ENCODE results near the gene ADAT3.

The ADAT3 gene

GRCh38 chr19:1905110-1905862 is at the start of gene ADAT3, which contains the start of gene SCAMP4:
Gene ADAT3, plus strand, starts transcription at chr19:1905399. Its CDS starts 6,649 bp downstream, at chr19:1912048.
Gene SCAMP4, plus strand, starts transcription at chr19:1905399. Its CDS starts 9,621 bp downstream, at chr19:1915020.
- peak; percentile 97 for DNase-seq (ENCODE audit: low read depth in 2 of 2)

- DNase-seq (ENCODE audit: low read depth in 2 of 2) = no peak
These were observed 49.4 kb upstream of the ADAT3 start for GRCh38 chr19:1855828-1856255.

- no peak for DNase-seq (ENCODE audit: low read depth in 2 of 2)
These were observed 48.9 kb upstream of the ADAT3 start for GRCh38 chr19:1856345-1856697.

GRCh38 chr19:1856698-1857603 is 48.2 kb upstream of the ADAT3 start:
- DNase-seq (ENCODE audit: low read depth in 2 of 2) = no peak

GRCh38 chr19:1857648-1858326 is 47.4 kb upstream of the ADAT3 start:
- no peak for DNase-seq (ENCODE audit: low read depth in 2 of 2)

- DNase-seq (ENCODE audit: low read depth in 2 of 2) = no peak
These were observed 46.7 kb upstream of the ADAT3 start for GRCh38 chr19:1858412-1859081.

- DNase-seq (ENCODE audit: low read depth in 2 of 2) = no peak
These were observed 45.8 kb upstream of the ADAT3 start for GRCh38 chr19:1859331-1859781.

GRCh38 chr19:1860042-1860775 is 45.0 kb upstream of the ADAT3 start:
- no peak for DNase-seq (ENCODE audit: low read depth in 2 of 2)

GRCh38 chr19:1860821-1861598 is 44.2 kb upstream of the ADAT3 start:
- no peak for DNase-seq (ENCODE audit: low read depth in 2 of 2)

- DNase-seq (ENCODE audit: low read depth in 2 of 2) = no peak
These were observed 43.6 kb upstream of the ADAT3 start for GRCh38 chr19:1861599-1862031.

- no peak for DNase-seq (ENCODE audit: low read depth in 2 of 2)
These were observed 43.2 kb upstream of the ADAT3 start for GRCh38 chr19:1862068-1862423.

GRCh38 chr19:1862424-1863327 is 42.5 kb upstream of the ADAT3 start:
- no peak for DNase-seq (ENCODE audit: low read depth in 2 of 2)

- DNase-seq (ENCODE audit: low read depth in 2 of 2) = no peak
These were observed 41.9 kb upstream of the ADAT3 start, which contains the start of gene KLF16 for GRCh38 chr19:1863328-1863637. Gene KLF16, minus strand, starts transcription at chr19:1863579. Its CDS starts 82 bp downstream, at chr19:1863497.

- DNase-seq (ENCODE audit: low read depth in 2 of 2) = peak; percentile 86 to 88
These were observed 41.3 kb upstream of the ADAT3 start for GRCh38 chr19:1863638-1864479.

GRCh38 chr19:1864480-1865171 is 40.6 kb upstream of the ADAT3 start:
- no peak for DNase-seq (ENCODE audit: low read depth in 2 of 2)

- no peak for DNase-seq (ENCODE audit: low read depth in 2 of 2)
These were observed 39.8 kb upstream of the ADAT3 start for GRCh38 chr19:1865172-1866010.
